Lower lobe of right lung (tissue), 2 donors: ENCODE measurements around the gene SHISA7. TPM values are rescaled to one million over a fixed set of nuclear protein-coding genes. Genes with fewer than 3 reads are reported as not detected.
"Not testable (repeated sequence)": the region's sequence is repeated elsewhere in the genome, so short reads cannot be mapped to it uniquely, and the experiment has no call there.

ENCODE experiments used
- ATAC-seq, 2 donors: fragments of 200-7000 bp; cut with Tn5 transposase; one replicate each; pipeline ENCODE4 v1.9.1; 2020 to 2022; ENCODE audit warnings: mild to moderate bottlenecking in 2 of 2, moderate library complexity in 2 of 2
- DNase-seq: peaks from one replicate; pipeline ENCODE4 v3.0.0-alpha.2; 2020
- H3K27ac ChIP-seq: fragments of 200-600 bp; one replicate; pipeline ENCODE4 v1.8.0; 2022
- H3K27me3 ChIP-seq: fragments of 200-600 bp; one replicate; pipeline ENCODE4 v1.8.0; 2022; ENCODE audit warnings: low read depth
- H3K36me3 ChIP-seq: fragments of 200-600 bp; one replicate; pipeline ENCODE4 v1.8.0; 2022; ENCODE audit warnings: mild to moderate bottlenecking
- H3K4me1 ChIP-seq: fragments of 200-600 bp; one replicate; pipeline ENCODE4 v1.8.0; 2022
- H3K4me3 ChIP-seq: fragments of 200-600 bp; one replicate; pipeline ENCODE4 v1.8.0; 2022; ENCODE audit warnings: mild to moderate bottlenecking
- H3K9me3 ChIP-seq: fragments of 200-600 bp; one replicate; pipeline ENCODE4 v1.8.0; 2022
- intact Hi-C: fragments of 100-400 bp; cut with DNase I; formaldehyde crosslinking; loops from one replicate; pipeline ENCODE4 v1.11.0; 2022
- total RNA-seq: library from RNA; stranded (reverse); fragmentation: NEBNext Ultra II Directional; extraction: Animal tissue kit (Norgen Biotek cat#: 25700); gene quantifications from one replicate; pipeline ENCODE4 v1.2.1, GENCODE V29; 2021
- TF ChIP-seq, protein P1 (sequence below): fragments of 200-600 bp; IDR thresholded peaks from one replicate; pipeline ENCODE4 v1.8.0; 2022; ENCODE audit warnings: antibody characterized with exemption, mild to moderate bottlenecking
- donor health status: DM: no; HTN: yes; CAD: no; lungs with severe emphysema.

The SHISA7 gene
- total RNA-seq, 1 donor from 2014 or later = not detected

DNA sequence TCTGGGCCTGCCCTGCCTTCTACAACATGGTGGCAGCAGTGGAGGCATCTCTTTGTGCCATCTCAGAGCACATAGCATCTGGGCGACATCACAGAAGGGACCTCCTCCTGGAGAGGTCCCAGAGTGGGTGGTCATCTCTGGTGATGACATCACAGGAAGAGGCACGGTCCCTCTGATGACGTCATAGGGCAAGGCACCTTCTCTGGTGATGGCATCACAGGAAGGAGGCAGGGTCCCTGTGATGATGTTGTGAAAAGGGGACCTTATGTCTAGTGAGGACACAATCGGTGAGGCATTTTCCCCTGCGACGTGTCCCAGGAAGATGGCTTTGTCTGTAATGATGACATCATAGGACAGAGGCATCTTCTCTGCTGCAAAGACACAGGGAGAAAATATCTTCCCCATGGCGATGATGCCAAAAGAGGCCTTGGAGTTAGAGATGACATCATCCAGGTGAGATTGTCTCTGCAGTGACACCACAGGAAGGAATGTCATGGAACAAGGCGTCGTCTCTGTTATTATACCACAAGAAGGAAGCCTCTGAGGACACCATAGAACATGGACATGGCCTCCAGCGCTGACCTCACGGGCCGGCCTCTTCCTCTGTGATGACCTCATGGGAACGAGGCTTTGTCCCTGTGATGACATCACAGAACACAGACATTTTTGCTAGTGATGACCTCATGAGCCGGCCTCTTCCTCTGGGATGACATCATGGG is 10.7 kb downstream of the SHISA7 start:
- Histone ChIP-seq H3K36me3 (no peaks in the 10 kb centered on the region), H3K27ac (no peak overlapping the region), H3K4me1 (no peaks in the 10 kb centered on the region), H3K4me3 (no peak overlapping the region), H3K27me3 (peaks cover 46% of the 10 kb centered on the region), H3K9me3 (no peaks in the 10 kb centered on the region)
- DNase-seq = no peak
- TF ChIP-seq, protein P1, sequence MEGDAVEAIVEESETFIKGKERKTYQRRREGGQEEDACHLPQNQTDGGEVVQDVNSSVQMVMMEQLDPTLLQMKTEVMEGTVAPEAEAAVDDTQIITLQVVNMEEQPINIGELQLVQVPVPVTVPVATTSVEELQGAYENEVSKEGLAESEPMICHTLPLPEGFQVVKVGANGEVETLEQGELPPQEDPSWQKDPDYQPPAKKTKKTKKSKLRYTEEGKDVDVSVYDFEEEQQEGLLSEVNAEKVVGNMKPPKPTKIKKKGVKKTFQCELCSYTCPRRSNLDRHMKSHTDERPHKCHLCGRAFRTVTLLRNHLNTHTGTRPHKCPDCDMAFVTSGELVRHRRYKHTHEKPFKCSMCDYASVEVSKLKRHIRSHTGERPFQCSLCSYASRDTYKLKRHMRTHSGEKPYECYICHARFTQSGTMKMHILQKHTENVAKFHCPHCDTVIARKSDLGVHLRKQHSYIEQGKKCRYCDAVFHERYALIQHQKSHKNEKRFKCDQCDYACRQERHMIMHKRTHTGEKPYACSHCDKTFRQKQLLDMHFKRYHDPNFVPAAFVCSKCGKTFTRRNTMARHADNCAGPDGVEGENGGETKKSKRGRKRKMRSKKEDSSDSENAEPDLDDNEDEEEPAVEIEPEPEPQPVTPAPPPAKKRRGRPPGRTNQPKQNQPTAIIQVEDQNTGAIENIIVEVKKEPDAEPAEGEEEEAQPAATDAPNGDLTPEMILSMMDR = no peak
- intact Hi-C loops = no loop called here
- no peak for ATAC-seq

- TF ChIP-seq, protein P1 = no peak
- intact Hi-C loops = no loop called here
- no peak for DNase-seq
- no peaks in the 10 kb centered on the region for H3K36me3 ChIP-seq
- no peak overlapping the region for H3K27ac ChIP-seq
- H3K4me3 ChIP-seq = no peak overlapping the region
- no peaks in the 10 kb centered on the region for H3K4me1 ChIP-seq
- H3K27me3 ChIP-seq = peaks cover 39% of the 10 kb centered on the region
- no peaks in the 10 kb centered on the region for H3K9me3 ChIP-seq
- ATAC-seq = no peak
Measured at GRCh38 chr19:55431183-55431582, 11.9 kb downstream of the SHISA7 start.

- Histone ChIP-seq H3K4me1 (no peaks in the 10 kb centered on the region), H3K27ac (no peak overlapping the region), H3K36me3 (no peaks in the 10 kb centered on the region), H3K9me3 (no peaks in the 10 kb centered on the region), H3K27me3 (peaks cover 23% of the 10 kb centered on the region), H3K4me3 (no peak overlapping the region)
- DNase-seq = no peak
- TF ChIP-seq, protein P1 = no peak
- intact Hi-C loops = no loop called here
- no peak for ATAC-seq
Measured at GRCh38 chr19:55426042-55426441, 17.1 kb downstream of the SHISA7 start.

DNA sequence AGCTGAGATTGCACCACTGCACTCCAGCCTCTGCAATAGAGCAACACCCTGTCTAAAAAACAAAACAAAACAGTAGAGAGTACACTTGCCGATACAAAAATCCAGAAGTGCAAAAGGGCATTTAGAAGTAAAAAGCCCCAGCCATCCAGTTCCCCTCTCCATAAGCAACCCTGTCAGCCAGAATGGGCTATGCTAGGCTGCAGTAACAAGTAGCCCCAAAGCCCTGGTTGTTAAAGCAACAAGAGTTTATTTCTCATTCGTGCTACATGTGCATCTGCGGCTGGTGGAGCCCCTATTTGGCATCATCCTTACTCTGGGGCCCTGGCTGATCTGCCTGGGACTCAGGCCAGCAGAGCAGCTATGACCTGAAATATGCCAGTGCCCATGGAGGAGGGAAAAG is 18.6 kb downstream of the SHISA7 start:
- no peaks in the 10 kb centered on the region for H3K36me3 ChIP-seq
- H3K4me3 ChIP-seq = no peak overlapping the region
- DNase-seq (no peak), ATAC-seq (no peak)
- no peak overlapping the region for H3K27ac ChIP-seq
- TF ChIP-seq, protein P1 = no peak
- intact Hi-C loops = no loop called here
- H3K4me1 ChIP-seq = no peaks in the 10 kb centered on the region
- peaks cover 17% of the 10 kb centered on the region for H3K27me3 ChIP-seq
- no peaks in the 10 kb centered on the region for H3K9me3 ChIP-seq

DNA sequence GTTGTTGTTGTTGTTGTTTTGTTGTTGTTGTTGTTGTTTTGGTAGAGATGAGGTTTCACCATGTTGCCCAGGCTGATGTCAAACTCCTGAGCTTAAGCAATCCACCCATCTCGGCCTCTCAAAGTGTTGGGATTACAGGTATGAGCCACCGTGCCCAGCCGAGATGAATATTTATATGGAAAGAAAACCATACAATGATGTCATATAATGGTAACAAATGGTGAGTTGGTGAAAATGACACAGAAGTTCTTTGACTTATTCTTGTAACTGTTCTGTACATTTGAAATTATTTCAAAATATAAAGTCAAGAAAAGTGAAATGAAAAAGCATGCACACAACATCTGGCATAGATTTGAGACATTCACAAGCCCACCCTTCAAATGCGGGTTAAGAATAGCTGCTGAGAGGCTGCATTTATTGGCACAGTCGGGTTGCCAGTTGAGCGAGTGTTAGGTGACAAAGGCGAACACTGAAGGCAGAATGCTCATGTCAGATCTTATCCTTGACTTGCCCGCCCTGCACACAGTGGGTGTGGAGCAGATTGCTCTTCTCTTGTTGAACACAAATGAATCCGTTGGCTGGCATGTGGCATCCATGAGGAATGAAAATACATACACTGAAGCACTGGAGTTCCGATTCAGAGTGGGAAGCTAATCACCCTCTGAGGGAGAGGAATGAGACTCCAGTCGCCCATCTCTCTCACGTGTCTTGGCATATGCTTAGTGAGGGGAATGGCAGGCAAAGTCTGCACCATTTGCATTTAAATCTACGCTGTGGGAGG is 19.7 kb downstream of the SHISA7 start:
- no peaks in the 10 kb centered on the region for H3K4me1 ChIP-seq
- intact Hi-C loops = no loop called here
- no peaks in the 10 kb centered on the region for H3K9me3 ChIP-seq
- H3K27ac ChIP-seq = no peak overlapping the region
- no peak overlapping the region for H3K4me3 ChIP-seq
- H3K36me3 ChIP-seq = no peaks in the 10 kb centered on the region
- no peak for DNase-seq
- TF ChIP-seq, protein P1 = no peak
- peaks cover 12% of the 10 kb centered on the region for H3K27me3 ChIP-seq
- no peak for ATAC-seq

- H3K27ac ChIP-seq, ATAC-seq, H3K36me3 ChIP-seq, H3K4me1 ChIP-seq, intact Hi-C loops, H3K9me3 ChIP-seq, H3K4me3 ChIP-seq, DNase-seq: not testable (repeated sequence)
- peaks cover 12% of the 10 kb centered on the region for H3K27me3 ChIP-seq
Measured at GRCh38 chr19:55421281-55421680, 21.8 kb downstream of the SHISA7 start.
